Prostate gland (tissue), 2 donors: Measurements from ENCODE around the gene SOX2.
"Not testable (repeated sequence)": the region's sequence is repeated elsewhere in the genome, so short reads cannot be mapped to it uniquely, and the experiment has no call there.

Source experiments
- CTCF ChIP-seq, 4 experiments: fragments of 200-600 bp in 2 of 4; fragments of 450-650 bp in 2 of 4; sonication (generic) in 2 of 4; IDR thresholded peaks; 1 replicate in 3 of 4; 2 replicates in 1 of 4; pipeline ENCODE4 v1.5.1; 2016 to 2019; ENCODE audit warnings: antibody characterized with exemption in 4 of 4, mild to moderate bottlenecking in 2 of 4, moderate library complexity in 2 of 4
- POLR2A ChIP-seq: fragments of 450-650 bp; IDR thresholded peaks from one replicate; pipeline ENCODE4 v1.6.1; 2016; ENCODE audit warnings: antibody characterized with exemption, mild to moderate bottlenecking

GRCh38 chr3:181764033-181764432 is 52.3 kb downstream of the SOX2 start:
- not testable (repeated sequence) for TF ChIP-seq CTCF (IDR thresholded peaks at IDR 0.05); POLR2A
